Measurements from ENCODE around the gene CRELD1. TPM values are rescaled to one million over a fixed set of nuclear protein-coding genes. Genes with fewer than 3 reads are reported as not detected.
A peak's percentile ranks its signal among the peaks of the same experiment; 100 is the strongest.
"Not testable (repeated sequence)": the region's sequence is repeated elsewhere in the genome, so short reads cannot be mapped to it uniquely, and the experiment has no call there.

Gene CRELD1
- total RNA-seq, 1 donor from 2014 or later = 18.7 TPM

- H3K27ac Mint-ChIP-seq = no peak overlapping the region
- intact Hi-C loops (cut with micrococcal nuclease) = no loop called here
- H3K36me3 Mint-ChIP-seq (ENCODE audit: low read depth) = peaks cover 23% of the 10 kb centered on the region
- no peaks in the 10 kb centered on the region for H3K27me3 Mint-ChIP-seq (ENCODE audit: insufficient read depth)
- no peak for DNase-seq (ENCODE audit: low spot score)
- H3K9me3 Mint-ChIP-seq = no peaks in the 10 kb centered on the region
- H3K4me3 Mint-ChIP-seq = no peak overlapping the region
- H3K4me1 Mint-ChIP-seq (ENCODE audit: low read depth) = peaks cover 53% of the 10 kb centered on the region
Observed at GRCh38 chr3:9897408-9898372, 35.9 kb upstream of the CRELD1 start.

DNA sequence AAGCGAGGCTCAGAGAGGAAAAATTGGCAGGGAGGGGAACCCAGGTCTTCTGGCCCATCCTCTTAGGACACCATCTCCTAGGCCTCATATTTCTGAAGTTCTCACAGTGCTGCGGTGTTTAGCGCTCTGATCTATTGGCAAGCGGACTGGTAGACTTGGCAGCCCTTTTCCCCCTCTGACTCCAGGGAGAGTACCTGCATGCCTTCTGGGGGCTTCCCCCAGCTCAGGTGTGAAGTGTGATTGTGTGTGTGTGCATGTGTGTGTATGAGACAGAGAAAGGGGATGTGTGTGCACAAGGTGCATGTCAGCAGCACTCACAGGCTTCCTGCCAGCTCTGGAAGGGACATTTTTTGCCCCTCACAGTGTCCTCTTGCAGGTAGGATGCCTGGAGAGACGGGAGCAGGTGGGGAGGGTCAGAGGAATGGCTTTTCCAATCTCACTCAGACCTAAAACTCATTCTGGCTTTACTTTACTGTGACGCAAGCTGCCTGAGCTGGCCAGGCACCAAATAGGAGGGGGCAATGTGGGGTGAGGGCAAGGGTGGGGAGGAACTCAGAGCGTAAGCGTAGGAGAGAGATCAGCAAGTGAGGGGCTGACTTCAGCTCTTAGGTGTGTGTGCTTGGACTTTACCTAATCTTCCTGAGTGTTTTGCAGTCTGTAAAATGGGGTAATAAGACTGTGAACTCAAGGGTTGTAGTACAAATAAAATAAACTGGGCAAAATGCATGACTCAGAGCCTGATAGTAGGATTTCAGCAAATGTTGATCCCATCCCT, 35.0 kb upstream of the CRELD1 start:
- intact Hi-C loops (cut with micrococcal nuclease) = no loop called here
- no peaks in the 10 kb centered on the region for H3K9me3 Mint-ChIP-seq
- no peak overlapping the region for H3K4me3 Mint-ChIP-seq
- no peak overlapping the region for H3K27ac Mint-ChIP-seq
- no peak for DNase-seq (ENCODE audit: low spot score)
- H3K27me3 Mint-ChIP-seq (ENCODE audit: insufficient read depth) = no peaks in the 10 kb centered on the region
- peaks cover 16% of the 10 kb centered on the region for H3K36me3 Mint-ChIP-seq (ENCODE audit: low read depth)
- peaks cover 56% of the 10 kb centered on the region for H3K4me1 Mint-ChIP-seq (ENCODE audit: low read depth)

- H3K27me3 Mint-ChIP-seq (ENCODE audit: insufficient read depth) = no peaks in the 10 kb centered on the region
- no peak for DNase-seq (ENCODE audit: low spot score)
- no peaks in the 10 kb centered on the region for H3K9me3 Mint-ChIP-seq
- H3K4me3 Mint-ChIP-seq = no peak overlapping the region
- intact Hi-C loops (cut with micrococcal nuclease) = no loop called here
- H3K4me1 Mint-ChIP-seq (ENCODE audit: low read depth) = peaks cover 54% of the 10 kb centered on the region
- no peak overlapping the region for H3K27ac Mint-ChIP-seq
- peaks cover 9% of the 10 kb centered on the region for H3K36me3 Mint-ChIP-seq (ENCODE audit: low read depth)
Observed at GRCh38 chr3:9899289-9899791, 34.3 kb upstream of the CRELD1 start.

- intact Hi-C loops (cut with micrococcal nuclease); H3K27me3 Mint-ChIP-seq (ENCODE audit: insufficient read depth); H3K36me3 Mint-ChIP-seq (ENCODE audit: low read depth); H3K9me3 Mint-ChIP-seq; DNase-seq (ENCODE audit: low spot score): not testable (repeated sequence)
- H3K4me1 Mint-ChIP-seq (ENCODE audit: low read depth) = peaks cover 47% of the 10 kb centered on the region
- H3K4me3 Mint-ChIP-seq = peak overlapping the region; percentile 23
- H3K27ac Mint-ChIP-seq = peak overlapping the region; percentile 22
Observed at GRCh38 chr3:9900965-9901415, 32.6 kb upstream of the CRELD1 start.

GRCh38 chr3:9901967-9902366, 31.7 kb upstream of the CRELD1 start:
- H3K9me3 Mint-ChIP-seq = no peaks in the 10 kb centered on the region
- intact Hi-C loops (cut with micrococcal nuclease) = loop anchor here (1.0 kb wide), 1 partner anchor 12 kb away; the partner anchor contains the start of gene JAGN1

DNA sequence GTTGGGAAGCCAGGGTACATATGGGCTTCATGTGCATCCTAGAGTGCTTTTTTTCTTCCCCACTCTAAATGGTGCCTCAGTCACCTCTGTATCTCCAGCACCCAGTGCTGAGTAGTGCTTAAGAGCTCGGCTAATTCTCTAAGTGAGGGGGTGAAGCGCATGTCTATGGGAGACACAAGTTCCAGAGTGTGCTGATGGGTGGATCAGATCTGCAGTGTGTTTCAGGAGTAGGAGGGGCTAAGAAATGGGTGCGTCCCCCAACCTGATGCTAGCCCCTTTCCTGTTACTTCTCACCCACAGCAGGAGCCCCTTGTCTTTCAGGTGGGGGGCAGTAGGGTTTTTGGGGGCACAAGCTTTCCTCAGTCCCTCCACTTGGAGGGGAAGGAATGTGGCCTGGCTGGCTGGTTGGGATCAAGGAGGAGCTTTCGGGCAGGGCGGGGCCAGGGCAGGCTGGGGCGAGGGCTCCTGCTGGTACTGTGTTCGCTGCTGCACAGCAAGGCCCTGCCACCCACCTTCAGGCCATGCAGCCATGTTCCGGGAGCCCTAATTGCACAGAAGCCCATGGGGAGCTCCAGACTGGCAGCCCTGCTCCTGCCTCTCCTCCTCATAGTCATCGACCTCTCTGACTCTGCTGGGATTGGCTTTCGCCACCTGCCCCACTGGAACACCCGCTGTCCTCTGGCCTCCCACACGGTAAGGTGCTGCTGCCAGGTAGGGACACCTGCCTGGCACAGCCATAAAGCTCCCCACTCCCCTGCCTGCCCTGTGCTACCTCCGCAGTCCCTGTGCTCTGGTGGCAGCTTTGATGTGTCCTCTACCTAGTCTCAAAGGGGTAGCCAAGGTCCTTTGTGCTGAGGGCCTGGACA, 31.0 kb upstream of the CRELD1 start, which contains the start of gene IL17RE:
Gene IL17RE (plus strand): TSS at position 477 of the 866 bp plus-strand sequence. CDS start 85 bp downstream, at position 562.
- Mint-ChIP-seq H3K4me1 (ENCODE audit: low read depth) (peaks cover 42% of the 10 kb centered on the region), H3K9me3 (no peaks in the 10 kb centered on the region), H3K36me3 (ENCODE audit: low read depth) (no peaks in the 10 kb centered on the region), H3K4me3 (peak within 1 kb of the TSS; percentile 74), H3K27ac (peak within 1 kb of the TSS; percentile 90), H3K27me3 (ENCODE audit: insufficient read depth) (no peaks in the 10 kb centered on the region)
- DNase-seq (ENCODE audit: low spot score) = no peak
- intact Hi-C loops (cut with micrococcal nuclease) = loop anchor here (1.0 kb wide), 2 partner anchors 12 to 14 kb away; partner anchors contain the start of gene JAGN1

More at GRCh38 chr3:9901967-9902366, 31.7 kb upstream of the CRELD1 start:
- H3K27me3 Mint-ChIP-seq (ENCODE audit: insufficient read depth) = no peaks in the 10 kb centered on the region
- peak; percentile 36 for DNase-seq (ENCODE audit: low spot score)
- peak overlapping the region; percentile 74 for H3K4me3 Mint-ChIP-seq
- peak overlapping the region; percentile 71 for H3K27ac Mint-ChIP-seq
- peaks cover 42% of the 10 kb centered on the region for H3K4me1 Mint-ChIP-seq (ENCODE audit: low read depth)
- H3K36me3 Mint-ChIP-seq (ENCODE audit: low read depth) = no peaks in the 10 kb centered on the region

GRCh38 chr3:9903238-9903624, 30.4 kb upstream of the CRELD1 start:
- Mint-ChIP-seq H3K36me3 (ENCODE audit: low read depth) (no peaks in the 10 kb centered on the region), H3K27ac (peak overlapping the region; percentile 90), H3K4me3 (peak overlapping the region; percentile 74), H3K9me3 (no peaks in the 10 kb centered on the region), H3K27me3 (ENCODE audit: insufficient read depth) (no peaks in the 10 kb centered on the region), H3K4me1 (ENCODE audit: low read depth) (peaks cover 37% of the 10 kb centered on the region)
- no peak for DNase-seq (ENCODE audit: low spot score)
- intact Hi-C loops (cut with micrococcal nuclease) = loop anchor here (1.0 kb wide), 1 partner anchor 13 kb away; no protein-coding TSS in a partner anchor

DNA sequence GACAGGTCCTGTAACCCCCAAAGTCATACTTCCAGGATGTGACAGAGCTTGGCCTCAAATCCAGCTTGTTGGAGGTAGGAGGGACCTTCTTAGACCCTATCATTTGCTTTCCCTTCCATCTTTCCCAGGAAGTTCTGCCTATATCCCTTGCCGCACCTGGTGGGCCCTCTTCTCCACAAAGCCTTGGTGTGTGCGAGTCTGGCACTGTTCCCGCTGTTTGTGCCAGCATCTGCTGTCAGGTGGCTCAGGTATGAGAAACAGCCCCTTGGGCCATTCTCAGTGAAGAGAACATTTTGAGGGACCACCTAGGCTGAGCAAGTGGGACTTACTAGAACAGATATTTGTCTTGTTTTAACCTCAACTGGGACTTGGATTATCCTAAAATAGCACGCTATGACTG, 29.7 kb upstream of the CRELD1 start:
- H3K4me3 Mint-ChIP-seq = peak overlapping the region; percentile 19

DNA sequence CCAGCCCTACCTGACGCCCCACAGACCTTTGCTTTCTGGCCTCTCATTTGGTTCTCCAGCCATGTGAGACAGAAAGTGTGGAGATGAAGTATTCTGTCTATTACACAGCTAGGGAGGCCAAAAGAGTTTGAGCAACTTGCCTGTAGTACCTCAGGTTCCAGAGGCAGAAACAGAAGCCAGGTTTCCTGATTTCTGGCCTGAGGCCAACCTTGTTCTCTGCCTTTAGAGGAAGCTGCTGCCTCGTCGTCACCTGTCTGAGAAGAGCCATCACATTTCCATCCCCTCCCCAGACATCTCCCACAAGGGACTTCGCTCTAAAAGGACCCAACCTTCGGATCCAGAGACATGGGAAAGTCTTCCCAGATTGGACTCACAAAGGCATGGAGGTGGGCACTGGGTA, 27.2 kb upstream of the CRELD1 start:
- Mint-ChIP-seq H3K4me3 (no peak overlapping the region), H3K36me3 (ENCODE audit: low read depth) (no peaks in the 10 kb centered on the region), H3K4me1 (ENCODE audit: low read depth) (peaks cover 37% of the 10 kb centered on the region), H3K27ac (no peak overlapping the region), H3K9me3 (no peaks in the 10 kb centered on the region), H3K27me3 (ENCODE audit: insufficient read depth) (no peaks in the 10 kb centered on the region)
- no peak for DNase-seq (ENCODE audit: low spot score)
- intact Hi-C loops (cut with micrococcal nuclease) = no loop called here

More for the DNA sequence above, 29.7 kb upstream of the CRELD1 start:
- Mint-ChIP-seq H3K4me1 (ENCODE audit: low read depth) (peaks cover 32% of the 10 kb centered on the region), H3K9me3 (no peaks in the 10 kb centered on the region), H3K36me3 (ENCODE audit: low read depth) (no peaks in the 10 kb centered on the region), H3K27me3 (ENCODE audit: insufficient read depth) (no peaks in the 10 kb centered on the region), H3K27ac (no peak overlapping the region)
- DNase-seq (ENCODE audit: low spot score) = no peak
- intact Hi-C loops (cut with micrococcal nuclease) = loop anchor here (1.0 kb wide), 1 partner anchor 12 kb away; no protein-coding TSS in a partner anchor

DNA sequence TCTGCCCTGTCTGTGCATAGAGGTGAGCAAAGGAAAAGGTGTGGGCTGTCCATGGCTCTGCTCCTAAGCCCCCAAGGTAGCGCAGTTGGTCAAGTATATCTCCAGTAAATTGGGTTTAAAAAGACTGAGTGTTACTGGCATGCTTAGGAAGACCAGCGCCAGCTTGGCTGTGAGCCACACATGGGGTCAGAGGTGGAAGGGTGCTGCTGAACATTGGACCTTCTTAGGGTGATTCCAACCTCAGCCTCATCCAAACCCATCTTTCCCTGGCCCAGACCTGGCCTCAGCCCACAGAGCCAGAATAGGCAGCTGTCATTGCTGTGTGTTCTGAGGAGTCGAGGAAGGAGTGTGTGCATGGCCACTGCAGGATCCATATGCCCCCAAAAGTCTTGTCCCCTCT, 25.3 kb upstream of the CRELD1 start:
- Mint-ChIP-seq H3K4me1 (ENCODE audit: low read depth) (peaks cover 28% of the 10 kb centered on the region), H3K27me3 (ENCODE audit: insufficient read depth) (no peaks in the 10 kb centered on the region), H3K4me3 (no peak overlapping the region), H3K36me3 (ENCODE audit: low read depth) (no peaks in the 10 kb centered on the region), H3K9me3 (no peaks in the 10 kb centered on the region), H3K27ac (no peak overlapping the region)
- intact Hi-C loops (cut with micrococcal nuclease) = no loop called here
- DNase-seq (ENCODE audit: low spot score) = no peak

GRCh38 chr3:9909221-9910013, 24.2 kb upstream of the CRELD1 start:
- peaks cover 20% of the 10 kb centered on the region for H3K4me1 Mint-ChIP-seq (ENCODE audit: low read depth)
- no peak for DNase-seq (ENCODE audit: low spot score)
- H3K9me3 Mint-ChIP-seq = no peaks in the 10 kb centered on the region
- H3K27me3 Mint-ChIP-seq (ENCODE audit: insufficient read depth) = no peaks in the 10 kb centered on the region
- peak overlapping the region; percentile 29 for H3K27ac Mint-ChIP-seq
- intact Hi-C loops (cut with micrococcal nuclease) = loop anchor here (5.0 kb wide), 1 partner anchor 47 kb away; no protein-coding TSS in a partner anchor
- no peaks in the 10 kb centered on the region for H3K36me3 Mint-ChIP-seq (ENCODE audit: low read depth)
- no peak overlapping the region for H3K4me3 Mint-ChIP-seq
